GM12873 (cell line): ENCODE data around the gene FOXJ3.

Experiments
- CTCF ChIP-seq: IDR thresholded peaks from 2 replicates; pipeline ENCODE4 v1.5.1; 2012; ENCODE audit warnings: low read depth, mild to moderate bottlenecking, moderate library complexity, low read length, control low read depth; ENCODE audit not compliant: insufficient read depth; ENCODE audit errors: missing control alignments

Gene FOXJ3

GRCh38 chr1:42368096-42368795 is 33.2 kb upstream of the FOXJ3 start:
- TF ChIP-seq CTCF: no peak

- no peak for TF ChIP-seq CTCF
Measured at GRCh38 chr1:42365118-42365517, 30.1 kb upstream of the FOXJ3 start.

- no peak for TF ChIP-seq CTCF
Measured at GRCh38 chr1:42364542-42364941, 29.5 kb upstream of the FOXJ3 start.

GRCh38 chr1:42364089-42364488 is 29.1 kb upstream of the FOXJ3 start:
- TF ChIP-seq CTCF: no peak

- TF ChIP-seq CTCF: no peak
Measured at GRCh38 chr1:42359466-42359865, 24.4 kb upstream of the FOXJ3 start.

- no peak for TF ChIP-seq CTCF
Measured at GRCh38 chr1:42358791-42359190, 23.8 kb upstream of the FOXJ3 start.

- no peak for TF ChIP-seq CTCF
Measured at GRCh38 chr1:42350086-42350485, 15.1 kb upstream of the FOXJ3 start.

GRCh38 chr1:42348498-42348897 is 13.5 kb upstream of the FOXJ3 start:
- no peak for TF ChIP-seq CTCF
